HEK293 (cell line): ENCODE data around the gene RPUSD1.

Source experiments
- BCL11A ChIP-seq: fragments of 450-650 bp; formaldehyde crosslinking; IDR thresholded peaks from 2 replicates; pipeline ENCODE4 v1.5.1; 2016; ENCODE audit warnings: low read depth, missing biosample characterization, missing genetic modification characterization
- BCL11B ChIP-seq: fragments of 450-650 bp; formaldehyde crosslinking; IDR thresholded peaks from 2 replicates; pipeline ENCODE4 v1.5.1; 2016; ENCODE audit warnings: low read depth, missing biosample characterization, missing genetic modification characterization
- CTCF ChIP-seq: fragments of 450-650 bp; formaldehyde crosslinking; IDR thresholded peaks from 2 replicates; pipeline ENCODE4 v1.5.1; 2016; ENCODE audit warnings: missing biosample characterization, missing genetic modification characterization
- FEZF1 ChIP-seq: fragments of 450-650 bp; formaldehyde crosslinking; IDR thresholded peaks from 2 replicates; pipeline ENCODE4 v1.5.1; 2016; ENCODE audit warnings: missing biosample characterization, missing genetic modification characterization
- KLF10 ChIP-seq: fragments of 450-650 bp; IDR thresholded peaks from 2 replicates; pipeline ENCODE4 v1.5.1; 2018; ENCODE audit warnings: missing biosample characterization, mild to moderate bottlenecking, missing genetic modification characterization
- KLF9 ChIP-seq: fragments of 450-650 bp; formaldehyde crosslinking; IDR thresholded peaks from 2 replicates; pipeline ENCODE4 v1.5.1; 2016; ENCODE audit warnings: missing biosample characterization, missing genetic modification characterization, low read depth
- MYNN ChIP-seq: fragments of 450-650 bp; formaldehyde crosslinking; IDR thresholded peaks from 2 replicates; pipeline ENCODE4 v1.5.1; 2016; ENCODE audit warnings: missing biosample characterization, missing genetic modification characterization, borderline replicate concordance
- PRDM1 ChIP-seq: fragments of 450-650 bp; formaldehyde crosslinking; IDR thresholded peaks from 2 replicates; pipeline ENCODE4; 2016; ENCODE audit warnings: missing biosample characterization, missing genetic modification characterization
- SCRT1 ChIP-seq: fragments of 450-650 bp; formaldehyde crosslinking; IDR thresholded peaks from 2 replicates; pipeline ENCODE4 v1.5.1; 2016; ENCODE audit warnings: missing biosample characterization, missing genetic modification characterization, borderline replicate concordance
- SCRT2 ChIP-seq: fragments of 450-650 bp; formaldehyde crosslinking; IDR thresholded peaks from 2 replicates; pipeline ENCODE4 v1.5.1; 2016; ENCODE audit warnings: missing biosample characterization, missing genetic modification characterization
- ZNF114 ChIP-seq: fragments of 450-650 bp; formaldehyde crosslinking; IDR thresholded peaks from 2 replicates; pipeline ENCODE4 v1.5.0; 2017; ENCODE audit warnings: missing biosample characterization, missing genetic modification characterization
- ZNF19 ChIP-seq: fragments of 450-650 bp; formaldehyde crosslinking; IDR thresholded peaks from 2 replicates; pipeline ENCODE4; 2016; ENCODE audit warnings: missing biosample characterization, missing genetic modification characterization, low read depth
- ZNF223 ChIP-seq: fragments of 450-650 bp; formaldehyde crosslinking; IDR thresholded peaks from 2 replicates; pipeline ENCODE4 v1.5.1; 2016; ENCODE audit warnings: missing biosample characterization, missing genetic modification characterization
- ZNF266 ChIP-seq: fragments of 450-650 bp; formaldehyde crosslinking; IDR thresholded peaks from 2 replicates; pipeline ENCODE4 v1.5.1; 2016; ENCODE audit warnings: missing biosample characterization, missing genetic modification characterization, low read depth
- ZNF292 ChIP-seq: fragments of 450-650 bp; formaldehyde crosslinking; IDR thresholded peaks from 2 replicates; pipeline ENCODE4 v1.5.1; 2016; ENCODE audit warnings: low read depth, missing biosample characterization, missing genetic modification characterization, borderline replicate concordance
- ZNF335 ChIP-seq: fragments of 450-650 bp; formaldehyde crosslinking; conservative IDR thresholded peaks from 2 replicates; pipeline ENCODE4 v1.5.1; 2016; ENCODE audit warnings: missing biosample characterization, missing genetic modification characterization
- ZNF341 ChIP-seq: fragments of 450-650 bp; formaldehyde crosslinking; IDR thresholded peaks from 2 replicates; pipeline ENCODE4; 2016; ENCODE audit warnings: low read depth, missing biosample characterization, missing genetic modification characterization
- ZNF510 ChIP-seq: fragments of 450-650 bp; formaldehyde crosslinking; IDR thresholded peaks from 2 replicates; pipeline ENCODE4 v1.5.1; 2018; ENCODE audit warnings: mild to moderate bottlenecking, missing genetic modification characterization, missing biosample characterization; ENCODE audit not compliant: insufficient replicate concordance
- ZNF521 ChIP-seq: fragments of 450-650 bp; formaldehyde crosslinking; IDR thresholded peaks from 2 replicates; pipeline ENCODE4 v1.5.1; 2017; ENCODE audit warnings: missing biosample characterization, mild to moderate bottlenecking, missing genetic modification characterization
- ZNF544 ChIP-seq: fragments of 450-650 bp; formaldehyde crosslinking; IDR thresholded peaks from 2 replicates; pipeline ENCODE4 v1.5.0; 2017; ENCODE audit warnings: missing biosample characterization, missing genetic modification characterization
- ZNF580 ChIP-seq: fragments of 450-650 bp; formaldehyde crosslinking; IDR thresholded peaks from 2 replicates; pipeline ENCODE4 v1.5.1; 2016; ENCODE audit warnings: missing biosample characterization, missing genetic modification characterization
- ZNF768 ChIP-seq: fragments of 450-650 bp; formaldehyde crosslinking; IDR thresholded peaks from 2 replicates; pipeline ENCODE4 v1.5.1; 2018; ENCODE audit warnings: missing biosample characterization, mild to moderate bottlenecking, missing genetic modification characterization
- ZNF830 ChIP-seq: fragments of 450-650 bp; IDR thresholded peaks from 2 replicates; pipeline ENCODE4 v1.5.0; 2018; ENCODE audit warnings: missing biosample characterization, missing genetic modification characterization, low read depth, mild to moderate bottlenecking, moderate library complexity
- ZNF843 ChIP-seq: fragments of 450-650 bp; formaldehyde crosslinking; IDR thresholded peaks from 2 replicates; pipeline ENCODE4 v1.5.1; 2016; ENCODE audit warnings: missing biosample characterization, missing genetic modification characterization
- ZSCAN23 ChIP-seq: fragments of 450-650 bp; formaldehyde crosslinking; IDR thresholded peaks from 2 replicates; pipeline ENCODE4 v1.5.1; 2016; ENCODE audit warnings: missing biosample characterization, missing genetic modification characterization
- ZSCAN4 ChIP-seq: fragments of 450-650 bp; formaldehyde crosslinking; IDR thresholded peaks from 2 replicates; pipeline ENCODE4 v1.5.1; 2017; ENCODE audit warnings: missing biosample characterization, missing genetic modification characterization
- TF ChIP-seq, protein P1 (sequence below): fragments of 450-650 bp; formaldehyde crosslinking; IDR thresholded peaks from 2 replicates; pipeline ENCODE4 v1.5.1; 2016; ENCODE audit warnings: missing biosample characterization, missing genetic modification characterization
- TF ChIP-seq, protein P2 (sequence below): fragments of 450-650 bp; formaldehyde crosslinking; IDR thresholded peaks from 2 replicates; pipeline ENCODE4 v1.5.1; 2017; ENCODE audit warnings: missing biosample characterization, missing genetic modification characterization
- TF ChIP-seq, protein P3 (sequence below): fragments of 450-650 bp; formaldehyde crosslinking; IDR thresholded peaks from 2 replicates; pipeline ENCODE4 v1.5.1; 2016; ENCODE audit warnings: missing biosample characterization, missing genetic modification characterization
- TF ChIP-seq, protein P4 (sequence below): sonication (generic); formaldehyde crosslinking; IDR thresholded peaks from 2 replicates; pipeline ENCODE4 v1.8.1; 2022; ENCODE audit warnings: mild to moderate bottlenecking, moderate library complexity, missing genetic modification reagents

The RPUSD1 gene

DNA sequence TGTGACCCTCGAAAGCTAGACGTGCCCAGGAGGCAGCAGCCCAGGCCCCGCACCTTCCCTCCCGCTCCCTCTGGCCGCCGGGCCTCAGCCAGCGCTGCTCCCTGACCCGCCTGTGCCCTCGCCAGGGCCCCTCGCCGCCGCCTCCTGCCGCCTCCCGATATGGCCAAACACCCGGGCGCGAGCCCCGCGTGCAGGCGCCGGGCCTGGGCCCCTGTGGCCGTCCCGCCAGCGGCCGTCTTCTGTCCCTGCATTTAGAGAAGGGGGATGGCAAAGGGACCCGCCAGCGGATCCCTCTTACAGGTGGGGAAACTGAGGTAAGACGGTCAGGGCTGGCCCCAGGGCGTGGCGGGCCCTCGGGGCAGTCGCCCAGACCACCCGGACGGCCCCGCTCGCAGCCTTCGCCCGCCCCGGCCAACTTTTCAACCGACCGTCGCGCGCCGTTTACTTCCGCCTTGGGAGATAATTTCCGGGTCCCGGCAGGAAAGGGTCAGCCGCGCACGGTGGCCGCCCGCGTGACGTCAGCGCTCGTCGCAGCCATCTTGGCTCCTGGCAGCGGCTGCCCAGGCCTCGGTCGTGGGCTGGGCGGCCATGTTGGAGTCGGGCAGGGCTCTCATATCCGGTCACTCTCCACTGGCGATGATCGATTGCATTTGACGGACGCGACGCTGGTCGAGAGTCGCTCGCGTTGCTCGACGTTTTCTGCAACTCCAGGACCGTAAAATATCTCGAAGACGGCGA is 19.3 kb upstream of the RPUSD1 start (continued):
- TF ChIP-seq, protein P1, sequence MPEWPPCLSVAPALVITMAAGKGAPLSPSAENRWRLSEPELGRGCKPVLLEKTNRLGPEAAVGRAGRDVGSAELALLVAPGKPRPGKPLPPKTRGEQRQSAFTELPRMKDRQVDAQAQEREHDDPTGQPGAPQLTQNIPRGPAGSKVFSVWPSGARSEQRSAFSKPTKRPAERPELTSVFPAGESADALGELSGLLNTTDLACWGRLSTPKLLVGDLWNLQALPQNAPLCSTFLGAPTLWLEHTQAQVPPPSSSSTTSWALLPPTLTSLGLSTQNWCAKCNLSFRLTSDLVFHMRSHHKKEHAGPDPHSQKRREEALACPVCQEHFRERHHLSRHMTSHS, result no peak
- TF ChIP-seq ZNF341 (tag by site-specific recombination) (no peak), ZNF19 (tag by site-specific recombination) (no peak), ZNF510 (no peak), ZNF223 (tag by site-specific recombination) (no peak), ZNF266 (tag by site-specific recombination) (no peak), BCL11B (tag by site-specific recombination) (peak; percentile 93), FEZF1 (tag by site-specific recombination) (peak; percentile 92), ZNF335 (tag by site-specific recombination) (peak; percentile 86), KLF9 (no peak), ZNF768 (no peak), KLF10 (tag by site-specific recombination) (peak; percentile 53; the same call in 1 of the 2 replicates), ZNF292 (tag by site-specific recombination) (no peak), ZNF544 (tag by site-specific recombination) (no peak), CTCF (tag by site-specific recombination) (no peak), SCRT2 (tag by site-specific recombination) (0 out of 2 replicates have a peak, but pooled peaks have one; percentile 22), ZSCAN4 (tag by site-specific recombination) (no peak), ZNF580 (tag by site-specific recombination) (peak; percentile 98), MYNN (no peak), BCL11A (tag by site-specific recombination) (peak; percentile 86), ZNF830 (tag by site-specific recombination) (no peak), ZSCAN23 (tag by site-specific recombination) (no peak), ZNF521 (tag by site-specific recombination) (no peak), ZNF114 (no peak), SCRT1 (tag by site-specific recombination) (no peak), PRDM1 (tag by site-specific recombination) (no peak), ZNF843 (tag by site-specific recombination) (peak; percentile 46; the same call in 1 of the 2 replicates)
- TF ChIP-seq, protein P2, sequence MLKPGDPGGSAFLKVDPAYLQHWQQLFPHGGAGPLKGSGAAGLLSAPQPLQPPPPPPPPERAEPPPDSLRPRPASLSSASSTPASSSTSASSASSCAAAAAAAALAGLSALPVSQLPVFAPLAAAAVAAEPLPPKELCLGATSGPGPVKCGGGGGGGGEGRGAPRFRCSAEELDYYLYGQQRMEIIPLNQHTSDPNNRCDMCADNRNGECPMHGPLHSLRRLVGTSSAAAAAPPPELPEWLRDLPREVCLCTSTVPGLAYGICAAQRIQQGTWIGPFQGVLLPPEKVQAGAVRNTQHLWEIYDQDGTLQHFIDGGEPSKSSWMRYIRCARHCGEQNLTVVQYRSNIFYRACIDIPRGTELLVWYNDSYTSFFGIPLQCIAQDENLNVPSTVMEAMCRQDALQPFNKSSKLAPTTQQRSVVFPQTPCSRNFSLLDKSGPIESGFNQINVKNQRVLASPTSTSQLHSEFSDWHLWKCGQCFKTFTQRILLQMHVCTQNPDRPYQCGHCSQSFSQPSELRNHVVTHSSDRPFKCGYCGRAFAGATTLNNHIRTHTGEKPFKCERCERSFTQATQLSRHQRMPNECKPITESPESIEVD (tag by site-specific recombination), result no peak
- TF ChIP-seq, protein P3, sequence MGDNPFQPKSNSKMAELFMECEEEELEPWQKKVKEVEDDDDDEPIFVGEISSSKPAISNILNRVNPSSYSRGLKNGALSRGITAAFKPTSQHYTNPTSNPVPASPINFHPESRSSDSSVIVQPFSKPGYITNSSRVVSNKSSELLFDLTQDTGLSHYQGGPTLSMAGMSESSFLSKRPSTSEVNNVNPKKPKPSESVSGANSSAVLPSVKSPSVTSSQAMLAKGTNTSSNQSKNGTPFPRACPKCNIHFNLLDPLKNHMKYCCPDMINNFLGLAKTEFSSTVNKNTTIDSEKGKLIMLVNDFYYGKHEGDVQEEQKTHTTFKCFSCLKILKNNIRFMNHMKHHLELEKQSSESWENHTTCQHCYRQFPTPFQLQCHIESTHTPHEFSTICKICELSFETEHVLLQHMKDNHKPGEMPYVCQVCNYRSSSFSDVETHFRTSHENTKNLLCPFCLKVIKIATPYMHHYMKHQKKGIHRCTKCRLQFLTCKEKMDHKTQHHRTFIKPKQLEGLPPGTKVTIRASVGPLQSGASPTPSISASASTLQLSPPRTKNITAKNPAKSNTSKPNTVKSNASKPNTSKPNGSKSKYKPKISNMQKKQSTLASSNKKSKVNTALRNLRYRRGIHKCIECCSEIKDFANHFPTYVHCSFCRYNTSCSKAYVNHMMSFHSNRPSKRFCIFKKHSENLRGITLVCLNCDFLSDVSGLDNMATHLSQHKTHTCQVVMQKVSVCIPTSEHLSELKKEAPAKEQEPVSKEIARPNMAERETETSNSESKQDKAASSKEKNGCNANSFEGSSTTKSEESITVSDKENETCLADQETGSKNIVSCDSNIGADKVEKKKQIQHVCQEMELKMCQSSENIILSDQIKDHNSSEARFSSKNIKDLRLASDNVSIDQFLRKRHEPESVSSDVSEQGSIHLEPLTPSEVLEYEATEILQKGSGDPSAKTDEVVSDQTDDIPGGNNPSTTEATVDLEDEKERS (tag by site-specific recombination), result no peak
- TF ChIP-seq, protein P4, sequence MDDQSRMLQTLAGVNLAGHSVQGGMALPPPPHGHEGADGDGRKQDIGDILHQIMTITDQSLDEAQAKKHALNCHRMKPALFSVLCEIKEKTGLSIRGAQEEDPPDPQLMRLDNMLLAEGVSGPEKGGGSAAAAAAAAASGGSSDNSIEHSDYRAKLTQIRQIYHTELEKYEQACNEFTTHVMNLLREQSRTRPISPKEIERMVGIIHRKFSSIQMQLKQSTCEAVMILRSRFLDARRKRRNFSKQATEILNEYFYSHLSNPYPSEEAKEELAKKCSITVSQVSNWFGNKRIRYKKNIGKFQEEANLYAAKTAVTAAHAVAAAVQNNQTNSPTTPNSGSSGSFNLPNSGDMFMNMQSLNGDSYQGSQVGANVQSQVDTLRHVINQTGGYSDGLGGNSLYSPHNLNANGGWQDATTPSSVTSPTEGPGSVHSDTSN (CRISPR knock-in tag), result no peak; the same call in 1 of the 2 replicates
